ENCODE results near the gene MRPL52.

DNA sequence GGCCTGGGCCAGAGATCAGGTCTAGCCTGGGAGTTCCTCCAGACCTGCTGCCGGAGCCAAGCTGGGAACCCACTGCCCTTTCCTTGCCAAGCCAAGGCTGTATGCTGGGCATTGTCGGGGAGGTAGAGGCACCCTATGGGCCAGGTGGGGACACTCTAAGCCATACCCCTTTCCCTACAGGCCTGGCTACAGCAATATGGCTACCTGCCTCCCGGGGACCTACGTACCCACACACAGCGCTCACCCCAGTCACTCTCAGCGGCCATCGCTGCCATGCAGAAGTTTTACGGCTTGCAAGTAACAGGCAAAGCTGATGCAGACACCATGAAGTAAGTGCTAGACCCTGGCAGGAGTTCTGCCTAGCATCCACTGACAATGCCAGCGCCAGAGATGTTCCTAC, 11.6 kb downstream of the MRPL52 start:
- no peak for TF ChIP-seq CTCF (IDR thresholded peaks at IDR 0.05; ENCODE audit: insufficient read depth, low read depth, low read length)
- TF ChIP-seq EZH2 (IDR thresholded peaks at IDR 0.05; ENCODE audit: insufficient read depth, low read length), result no peak

Measured in astrocyte (in vitro differentiated cells and primary cell).